ENCODE measurements around the gene SP6.
A peak's percentile ranks its signal among the peaks of the same experiment; 100 is the strongest.

SP6 gene

DNA sequence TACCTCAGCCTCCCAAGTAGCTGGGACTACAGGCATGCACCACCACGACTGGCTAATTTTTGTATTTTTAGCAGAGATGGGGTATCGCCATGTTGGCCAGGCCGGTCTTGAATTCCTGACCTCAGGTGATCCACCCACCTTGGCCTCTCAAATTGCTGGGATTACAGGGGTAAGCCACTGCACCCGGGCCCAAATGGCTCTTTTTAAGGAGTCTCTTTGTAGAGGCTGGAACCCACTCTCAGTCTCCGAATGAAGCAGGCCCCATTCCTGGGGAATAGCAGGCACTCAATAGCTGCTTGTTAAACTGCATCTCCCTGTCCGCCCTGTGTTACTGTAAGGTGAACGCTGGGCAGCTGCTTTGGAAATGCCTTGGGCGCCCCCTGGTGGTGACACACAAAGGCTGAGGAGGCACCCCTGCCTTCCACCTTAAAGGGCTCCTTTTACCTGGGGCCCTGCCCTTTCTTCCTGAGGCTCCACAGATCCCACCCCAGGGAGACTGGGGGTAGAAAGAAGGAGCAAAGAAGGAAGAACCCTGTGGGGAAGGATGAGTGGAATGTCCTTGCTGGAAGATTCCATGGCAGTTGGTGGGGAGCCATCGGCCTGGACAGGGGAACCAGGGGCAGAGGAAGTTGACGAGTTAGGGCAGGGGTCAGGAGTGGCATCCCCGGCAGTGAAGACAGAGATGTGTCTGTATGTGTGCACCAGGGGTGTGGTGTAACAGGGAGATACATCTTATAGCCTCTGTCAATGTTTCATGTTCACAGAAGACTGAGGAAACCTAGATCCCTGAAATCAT is 39.0 kb upstream of the SP6 start:
- Histone ChIP-seq H3K79me2 (ENCODE audit: insufficient read depth, low read length) (peaks cover 8% of the 10 kb centered on the region), H3K4me1 (ENCODE audit: insufficient read depth, low read length) (peaks cover 11% of the 10 kb centered on the region), H3K27me3 (ENCODE audit: insufficient read depth, low read length, poor library complexity) (no peaks in the 10 kb centered on the region), H4K20me1 (ENCODE audit: insufficient read depth, low read length) (no peaks in the 10 kb centered on the region), H3K27ac (ENCODE audit: low read length) (no peak overlapping the region), H3K4me2 (ENCODE audit: insufficient read depth, low read length) (no peak overlapping the region), H3K36me3 (ENCODE audit: insufficient read depth, low read length) (no peaks in the 10 kb centered on the region), H3K9ac (ENCODE audit: low read depth, low read length) (no peak overlapping the region), H2AFZ (ENCODE audit: low read depth, low read length) (no peak overlapping the region), H3K4me3 (ENCODE audit: low read depth in 1 of 2, low read length in 2 of 2) (no peak overlapping the region), H3K9me3 (ENCODE audit: insufficient read depth, low read length, severe bottlenecking) (no peaks in the 10 kb centered on the region)
- peak; percentile 87 for DNase-seq
- ATAC-seq (ENCODE audit: insufficient read depth, low read depth), result peak; percentile 100
- no peak for TF ChIP-seq EZH2 (IDR thresholded peaks at IDR 0.05; ENCODE audit: borderline replicate concordance, low read depth, low read length, severe bottlenecking)
- TF ChIP-seq, protein P1, sequence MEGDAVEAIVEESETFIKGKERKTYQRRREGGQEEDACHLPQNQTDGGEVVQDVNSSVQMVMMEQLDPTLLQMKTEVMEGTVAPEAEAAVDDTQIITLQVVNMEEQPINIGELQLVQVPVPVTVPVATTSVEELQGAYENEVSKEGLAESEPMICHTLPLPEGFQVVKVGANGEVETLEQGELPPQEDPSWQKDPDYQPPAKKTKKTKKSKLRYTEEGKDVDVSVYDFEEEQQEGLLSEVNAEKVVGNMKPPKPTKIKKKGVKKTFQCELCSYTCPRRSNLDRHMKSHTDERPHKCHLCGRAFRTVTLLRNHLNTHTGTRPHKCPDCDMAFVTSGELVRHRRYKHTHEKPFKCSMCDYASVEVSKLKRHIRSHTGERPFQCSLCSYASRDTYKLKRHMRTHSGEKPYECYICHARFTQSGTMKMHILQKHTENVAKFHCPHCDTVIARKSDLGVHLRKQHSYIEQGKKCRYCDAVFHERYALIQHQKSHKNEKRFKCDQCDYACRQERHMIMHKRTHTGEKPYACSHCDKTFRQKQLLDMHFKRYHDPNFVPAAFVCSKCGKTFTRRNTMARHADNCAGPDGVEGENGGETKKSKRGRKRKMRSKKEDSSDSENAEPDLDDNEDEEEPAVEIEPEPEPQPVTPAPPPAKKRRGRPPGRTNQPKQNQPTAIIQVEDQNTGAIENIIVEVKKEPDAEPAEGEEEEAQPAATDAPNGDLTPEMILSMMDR (IDR thresholded peaks at IDR 0.05; ENCODE audit: borderline replicate concordance, extremely low read depth, low read length, poor library complexity, severe bottlenecking), result peak; percentile 98

DNA sequence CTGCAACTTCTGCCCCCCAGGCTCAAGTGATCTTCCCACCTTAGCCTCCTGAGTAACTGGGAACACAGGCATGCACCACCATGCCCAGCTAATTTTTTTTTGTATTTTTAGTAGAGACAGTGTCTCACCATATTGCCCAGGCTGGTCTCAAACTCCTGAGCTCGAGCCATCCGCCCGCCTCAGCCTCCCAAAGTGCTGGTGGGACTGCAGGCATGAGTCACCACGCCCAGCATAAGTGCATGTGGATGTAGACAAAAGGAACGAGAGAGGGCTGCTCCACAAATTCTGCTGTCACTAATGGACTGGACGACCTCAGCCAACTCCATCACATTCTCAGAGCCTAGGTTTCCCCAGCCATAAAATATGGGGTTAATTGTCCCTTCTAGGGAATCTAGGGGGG is 37.3 kb upstream of the SP6 start:
- H2AFZ ChIP-seq (ENCODE audit: low read depth, low read length), result no peak overlapping the region
- H3K9ac ChIP-seq (ENCODE audit: low read depth, low read length), result no peak overlapping the region
- H3K4me1 ChIP-seq (ENCODE audit: insufficient read depth, low read length), result no peaks in the 10 kb centered on the region
- TF ChIP-seq EZH2 (IDR thresholded peaks at IDR 0.05; ENCODE audit: borderline replicate concordance, low read depth, low read length, severe bottlenecking), result no peak
- TF ChIP-seq, protein P1 (IDR thresholded peaks at IDR 0.05; ENCODE audit: borderline replicate concordance, extremely low read depth, low read length, poor library complexity, severe bottlenecking), result no peak
- no peaks in the 10 kb centered on the region for H3K9me3 ChIP-seq (ENCODE audit: insufficient read depth, low read length, severe bottlenecking)
- no peaks in the 10 kb centered on the region for H3K27me3 ChIP-seq (ENCODE audit: insufficient read depth, low read length, poor library complexity)
- no peak overlapping the region for H3K4me2 ChIP-seq (ENCODE audit: insufficient read depth, low read length)
- H3K79me2 ChIP-seq (ENCODE audit: insufficient read depth, low read length), result no peaks in the 10 kb centered on the region
- ATAC-seq (ENCODE audit: insufficient read depth, low read depth), result no peak
- H3K27ac ChIP-seq (ENCODE audit: low read length), result no peak overlapping the region
- no peak for DNase-seq
- no peaks in the 10 kb centered on the region for H3K36me3 ChIP-seq (ENCODE audit: insufficient read depth, low read length)
- H4K20me1 ChIP-seq (ENCODE audit: insufficient read depth, low read length), result no peaks in the 10 kb centered on the region
- H3K4me3 ChIP-seq (ENCODE audit: low read depth in 1 of 2, low read length in 2 of 2), result no peak overlapping the region

DNA sequence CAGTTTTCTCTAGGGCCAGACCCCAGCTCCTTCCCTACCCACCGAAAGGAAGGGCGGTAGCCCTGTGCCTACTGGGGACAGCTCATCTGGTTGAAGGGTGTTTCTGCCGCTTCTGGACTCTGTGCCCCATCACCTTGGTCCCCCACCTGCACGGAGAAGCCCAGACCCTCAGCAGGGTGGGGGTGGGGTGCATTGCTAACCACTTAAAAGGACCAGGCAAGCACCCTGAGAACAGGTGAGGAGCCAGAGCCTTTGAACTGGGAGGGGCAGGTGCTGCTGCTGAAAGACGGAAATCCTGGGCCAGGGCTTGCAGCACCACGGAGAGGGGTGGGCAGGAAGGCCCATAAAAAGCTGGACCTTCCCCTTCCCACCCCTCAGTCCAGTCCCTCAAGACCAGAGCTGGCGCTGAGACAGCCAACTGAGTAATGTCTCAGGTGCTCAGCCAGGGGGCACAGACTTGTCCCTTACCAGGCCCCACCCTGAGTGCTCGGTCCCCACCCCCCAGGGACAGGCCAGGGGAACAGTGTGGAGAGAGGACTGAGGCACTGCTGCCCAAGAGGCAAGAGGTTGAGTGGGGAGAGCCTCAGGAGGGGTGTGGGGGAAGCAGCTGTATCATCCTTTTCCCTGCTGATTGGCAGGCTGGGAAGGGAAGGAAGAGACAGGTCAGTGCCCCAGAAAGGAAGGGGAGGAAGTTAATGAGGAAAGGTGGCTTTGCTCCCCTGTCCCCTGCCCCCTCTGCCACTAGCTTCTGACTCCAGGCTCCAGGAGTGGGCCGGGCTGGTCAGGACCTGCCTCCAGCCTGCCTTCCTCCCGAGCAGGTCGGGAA is 34.2 kb upstream of the SP6 start:
- H4K20me1 ChIP-seq (ENCODE audit: insufficient read depth, low read length), result no peaks in the 10 kb centered on the region
- no peak for ATAC-seq (ENCODE audit: insufficient read depth, low read depth)
- H3K36me3 ChIP-seq (ENCODE audit: insufficient read depth, low read length), result no peaks in the 10 kb centered on the region
- H3K4me2 ChIP-seq (ENCODE audit: insufficient read depth, low read length), result no peak overlapping the region
- no peak overlapping the region for H3K27ac ChIP-seq (ENCODE audit: low read length)
- no peak overlapping the region for H3K9ac ChIP-seq (ENCODE audit: low read depth, low read length)
- no peaks in the 10 kb centered on the region for H3K9me3 ChIP-seq (ENCODE audit: insufficient read depth, low read length, severe bottlenecking)
- no peaks in the 10 kb centered on the region for H3K27me3 ChIP-seq (ENCODE audit: insufficient read depth, low read length, poor library complexity)
- no peak overlapping the region for H3K4me3 ChIP-seq (ENCODE audit: low read depth in 1 of 2, low read length in 2 of 2)
- DNase-seq, result no peak
- no peaks in the 10 kb centered on the region for H3K79me2 ChIP-seq (ENCODE audit: insufficient read depth, low read length)
- no peak for TF ChIP-seq EZH2 (IDR thresholded peaks at IDR 0.05; ENCODE audit: borderline replicate concordance, low read depth, low read length, severe bottlenecking)
- TF ChIP-seq, protein P1 (IDR thresholded peaks at IDR 0.05; ENCODE audit: borderline replicate concordance, extremely low read depth, low read length, poor library complexity, severe bottlenecking), result no peak
- H2AFZ ChIP-seq (ENCODE audit: low read depth, low read length), result no peak overlapping the region
- H3K4me1 ChIP-seq (ENCODE audit: insufficient read depth, low read length), result no peaks in the 10 kb centered on the region
